Small intestine (tissue), 7 donors: ENCODE results near the gene ELF4. TPM values are rescaled to one million over a fixed set of nuclear protein-coding genes. Genes with fewer than 3 reads are reported as not detected.

ENCODE experiments used
- DNase-seq, 2 donors: peaks; one replicate each; pipeline versions ENCODE4 v3.0.0 to v3.0.0-alpha.2; 2013
- FAIRE-seq: peaks from 2 replicates; lab custom pipeline; 2012; peaks lifted over from hg19 to GRCh38; lab: Jason Lieb, UNC
- H3K27ac ChIP-seq, 3 donors: one replicate each; pipeline ENCODE4 v1.5.1; 2013; ENCODE audit warnings: low read length in 2 of 3, mild to moderate bottlenecking in 2 of 3, control low read depth in 1 of 3, inconsistent platforms in 1 of 3, low read depth in 1 of 3, moderate library complexity in 1 of 3
- H3K27me3 ChIP-seq, 3 donors: one replicate each; pipeline ENCODE4 v1.6.1; 2013; ENCODE audit warnings: low read length in 3 of 3, inconsistent platforms in 1 of 3; ENCODE audit not compliant: control insufficient read depth in 3 of 3, insufficient read depth in 3 of 3
- H3K36me3 ChIP-seq, 3 donors: one replicate each; pipeline ENCODE4 v1.6.1; 2013; ENCODE audit warnings: low read length in 3 of 3, inconsistent platforms in 1 of 3, low read depth in 1 of 3, mild to moderate bottlenecking in 1 of 3, moderate library complexity in 1 of 3; ENCODE audit not compliant: control insufficient read depth in 3 of 3, insufficient read depth in 2 of 3
- H3K4me1 ChIP-seq, 3 donors: one replicate each; pipeline ENCODE4 v1.6.1; 2013; ENCODE audit warnings: low read length in 2 of 3, inconsistent platforms in 1 of 3, low read depth in 1 of 3, mild to moderate bottlenecking in 1 of 3, moderate library complexity in 1 of 3; ENCODE audit not compliant: control insufficient read depth in 3 of 3, insufficient read depth in 2 of 3
- H3K4me3 ChIP-seq, 3 donors: one replicate each; pipeline ENCODE4 v1.5.1; 2013; ENCODE audit warnings: low read length in 3 of 3, control low read depth in 1 of 3, inconsistent platforms in 1 of 3, low read depth in 1 of 3, mild to moderate bottlenecking in 1 of 3, moderate library complexity in 1 of 3
- H3K9me3 ChIP-seq, 2 donors: one replicate each; pipeline ENCODE4 v1.6.1; 2013; ENCODE audit warnings: low read depth in 1 of 2, low read length in 1 of 2; ENCODE audit not compliant: control insufficient read depth in 2 of 2, insufficient read depth in 1 of 2
- whole genome bisulfite sequencing, 3 donors: extraction: QIAGEN DNeasy Blood & Tissue Kit; methylation state at CpG; one replicate each; pipeline ENCODE4 v1.1.7; 2013; 5-methylcytosine and 5-hydroxymethylcytosine counted together
- polyA plus RNA-seq, 4 donors: library from polyadenylated mRNA; stranded (reverse) in 3 of 4; unstranded in 1 of 4; fragments of 200-250 nt in 3 of 4; fragments of 120-200 nt in 1 of 4; gene quantifications; one replicate each; pipeline versions ENCODE4 v1.2.1 to v1.2.3, GENCODE V29; 2013
- donor health status: healthy with polysubstance abuse.
- donor health status: control.
- donor health status: control.
- donor health status: Bipolar disorder and iron deficiency.
- donor health status: healthy.

Gene ELF4
- polyA plus RNA-seq, 4 donors, result 10.4 to 45.4 (median 13.7) TPM

- Histone ChIP-seq H3K27ac (peak overlapping the region in 2 of 3 donors; percentile 43 to 77), H3K36me3 (peaks cover 0 to 50% (median 0%) of the 10 kb centered on the region in 3 donors), H3K4me3 (peak overlapping the region in 1 of 3 donors; percentile 4), H3K27me3 (no peaks in the 10 kb centered on the region), H3K4me1 (peaks cover 0 to 18% (median 3%) of the 10 kb centered on the region in 3 donors), H3K9me3 (no peaks in the 10 kb centered on the region)
- no peak for DNase-seq
- FAIRE-seq, result no peak
- WGBS, 3 donors, result 58 to 85% (median 63%) methylated on average over 11 of the region's 11 CpGs
Measured at GRCh38 chrX:130085551-130086446, 24.5 kb downstream of the ELF4 start.

- Histone ChIP-seq H3K27me3 (no peaks in the 10 kb centered on the region), H3K9me3 (no peaks in the 10 kb centered on the region), H3K27ac (peak overlapping the region in 1 of 3 donors; percentile 77), H3K4me1 (peaks cover 0 to 18% (median 3%) of the 10 kb centered on the region in 3 donors), H3K36me3 (peaks cover 0 to 57% (median 2%) of the 10 kb centered on the region in 3 donors), H3K4me3 (peak overlapping the region in 1 of 3 donors; percentile 2)
- FAIRE-seq, result no peak
- 46 to 82% (median 63%) methylated on average over 9 of the region's 9 CpGs for WGBS, 3 donors
- DNase-seq, result no peak
Measured at GRCh38 chrX:130084631-130085237, 25.6 kb downstream of the ELF4 start.

GRCh38 chrX:130083656-130084382, 26.5 kb downstream of the ELF4 start:
- no peak for DNase-seq
- peak overlapping the region in 1 of 3 donors; percentile 77 for H3K27ac ChIP-seq
- H3K36me3 ChIP-seq, result peaks cover 0 to 60% (median 2%) of the 10 kb centered on the region in 3 donors
- H3K4me1 ChIP-seq, result peaks cover 0 to 18% (median 3%) of the 10 kb centered on the region in 3 donors
- H3K9me3 ChIP-seq, result no peaks in the 10 kb centered on the region
- 61 to 80% (median 70%) methylated on average over 12 to 15 of the region's 15 CpGs for WGBS, 3 donors
- no peak for FAIRE-seq
- H3K27me3 ChIP-seq, result no peaks in the 10 kb centered on the region
- no peak overlapping the region for H3K4me3 ChIP-seq

GRCh38 chrX:130083107-130083490, 27.2 kb downstream of the ELF4 start:
- no peaks in the 10 kb centered on the region for H3K9me3 ChIP-seq
- WGBS, 3 donors, result 36 to 64% (median 48%) methylated on average over 6 to 7 of the region's 7 CpGs
- FAIRE-seq (no peak), DNase-seq (no peak)
- peaks cover 0 to 18% (median 3%) of the 10 kb centered on the region in 3 donors for H3K4me1 ChIP-seq
- no peaks in the 10 kb centered on the region for H3K27me3 ChIP-seq
- H3K27ac ChIP-seq, result peak overlapping the region in 1 of 3 donors; percentile 67
- peaks cover 0 to 61% (median 2%) of the 10 kb centered on the region in 3 donors for H3K36me3 ChIP-seq
- H3K4me3 ChIP-seq, result no peak overlapping the region

GRCh38 chrX:130082244-130083106, 27.8 kb downstream of the ELF4 start:
- FAIRE-seq (no peak), DNase-seq (peak; percentile 59 to 71)
- no peaks in the 10 kb centered on the region for H3K27me3 ChIP-seq
- H3K27ac ChIP-seq, result peak overlapping the region; percentile 52 to 88 (median 67)
- WGBS, 3 donors, result 12 to 29% (median 28%) methylated on average over 9 to 28 of the region's 28 CpGs
- H3K4me1 ChIP-seq, result peaks cover 0 to 18% (median 3%) of the 10 kb centered on the region in 3 donors
- H3K9me3 ChIP-seq, result no peaks in the 10 kb centered on the region
- peak overlapping the region in 1 of 3 donors; percentile 14 for H3K4me3 ChIP-seq
- H3K36me3 ChIP-seq, result peaks cover 0 to 61% (median 2%) of the 10 kb centered on the region in 3 donors

- Histone ChIP-seq H3K4me3 (no peak overlapping the region), H3K36me3 (peaks cover 0 to 60% (median 2%) of the 10 kb centered on the region in 3 donors), H3K27me3 (no peaks in the 10 kb centered on the region), H3K27ac (peak overlapping the region; percentile 52 to 88 (median 67)), H3K9me3 (no peaks in the 10 kb centered on the region), H3K4me1 (peaks cover 0 to 18% (median 3%) of the 10 kb centered on the region in 3 donors)
- DNase-seq (no peak), FAIRE-seq (no peak)
- 32 to 54% (median 36%) methylated on average over 9 to 12 of the region's 12 CpGs for WGBS, 3 donors
Measured at GRCh38 chrX:130081421-130082045, 28.8 kb downstream of the ELF4 start.

- DNase-seq, result no peak
- Histone ChIP-seq H3K36me3 (peaks cover 0 to 56% (median 2%) of the 10 kb centered on the region in 3 donors), H3K4me1 (peaks cover 0 to 18% (median 3%) of the 10 kb centered on the region in 3 donors), H3K9me3 (no peaks in the 10 kb centered on the region), H3K27ac (peak overlapping the region in 1 of 3 donors; percentile 16), H3K4me3 (no peak overlapping the region), H3K27me3 (no peaks in the 10 kb centered on the region)
- WGBS, 3 donors, result 76 to 86% (median 83%) methylated on average over 7 of the region's 7 CpGs
- FAIRE-seq, result no peak
Measured at GRCh38 chrX:130080791-130081367, 29.4 kb downstream of the ELF4 start.
